Coronary artery (tissue), 2 donors: ENCODE results near the gene AGXT2.

ENCODE experiments used
- DNase-seq: peaks from one replicate; pipeline ENCODE4 v3.0.0-alpha.2; 2017; ENCODE audit warnings: low spot score
- H3K27ac ChIP-seq, 2 donors: fragments of 200-600 bp; sonication (generic); one replicate each; pipeline ENCODE4 v1.5.1; 2016 to 2019
- H3K4me3 ChIP-seq: fragments of 200-600 bp; sonication (generic); 2 replicates; pipeline ENCODE4 v1.5.1; 2016; ENCODE audit warnings: mild to moderate bottlenecking, moderate library complexity
- TF ChIP-seq, protein P1 (sequence below): fragments of 200-600 bp; sonication (generic); IDR thresholded peaks from one replicate; pipeline ENCODE4 v1.5.1; 2019; ENCODE audit warnings: antibody characterized with exemption

Gene AGXT2

DNA sequence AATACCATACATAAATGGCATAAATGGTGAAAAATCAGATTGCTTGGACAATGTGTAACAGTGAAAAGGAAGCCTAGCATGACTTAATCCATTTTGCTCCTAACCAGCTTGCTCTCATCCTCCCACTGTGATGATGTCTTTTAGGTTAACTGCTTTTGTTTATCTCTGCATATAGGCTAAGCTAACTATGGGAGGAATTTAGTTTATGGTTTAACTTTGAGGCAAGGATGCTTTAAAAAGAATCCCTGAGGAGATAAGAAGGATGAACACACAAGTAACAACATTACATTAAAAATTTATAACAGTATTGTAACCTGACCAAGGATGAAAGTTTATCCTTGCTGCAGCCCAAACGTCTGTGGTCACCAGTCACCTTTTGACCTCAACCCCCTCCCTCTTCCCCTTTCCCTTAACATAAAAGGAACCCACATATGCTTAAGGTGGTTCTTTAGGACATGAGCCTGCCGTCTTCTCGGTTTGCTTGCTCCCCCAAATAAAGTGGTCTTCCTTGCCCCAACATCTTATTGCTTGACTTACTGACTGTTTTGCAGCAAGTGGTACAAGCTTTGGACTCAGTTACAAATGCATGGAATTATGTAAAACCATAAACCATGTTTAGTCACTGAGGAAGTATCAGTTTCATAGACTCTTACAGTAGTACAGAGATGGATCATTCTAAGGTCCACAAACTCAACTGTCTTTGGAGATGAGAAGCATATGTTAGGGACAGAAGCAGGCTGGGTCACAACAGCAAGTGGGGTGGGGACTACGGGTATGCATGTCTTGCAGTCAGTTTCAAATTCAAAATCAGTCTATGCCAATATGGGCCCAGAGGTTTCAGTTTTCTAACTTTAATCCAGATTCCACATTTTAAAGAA, 31.3 kb downstream of the AGXT2 start:
- H3K4me3 ChIP-seq: no peak overlapping the region
- H3K27ac ChIP-seq: no peak overlapping the region
- DNase-seq: no peak
- TF ChIP-seq, protein P1, sequence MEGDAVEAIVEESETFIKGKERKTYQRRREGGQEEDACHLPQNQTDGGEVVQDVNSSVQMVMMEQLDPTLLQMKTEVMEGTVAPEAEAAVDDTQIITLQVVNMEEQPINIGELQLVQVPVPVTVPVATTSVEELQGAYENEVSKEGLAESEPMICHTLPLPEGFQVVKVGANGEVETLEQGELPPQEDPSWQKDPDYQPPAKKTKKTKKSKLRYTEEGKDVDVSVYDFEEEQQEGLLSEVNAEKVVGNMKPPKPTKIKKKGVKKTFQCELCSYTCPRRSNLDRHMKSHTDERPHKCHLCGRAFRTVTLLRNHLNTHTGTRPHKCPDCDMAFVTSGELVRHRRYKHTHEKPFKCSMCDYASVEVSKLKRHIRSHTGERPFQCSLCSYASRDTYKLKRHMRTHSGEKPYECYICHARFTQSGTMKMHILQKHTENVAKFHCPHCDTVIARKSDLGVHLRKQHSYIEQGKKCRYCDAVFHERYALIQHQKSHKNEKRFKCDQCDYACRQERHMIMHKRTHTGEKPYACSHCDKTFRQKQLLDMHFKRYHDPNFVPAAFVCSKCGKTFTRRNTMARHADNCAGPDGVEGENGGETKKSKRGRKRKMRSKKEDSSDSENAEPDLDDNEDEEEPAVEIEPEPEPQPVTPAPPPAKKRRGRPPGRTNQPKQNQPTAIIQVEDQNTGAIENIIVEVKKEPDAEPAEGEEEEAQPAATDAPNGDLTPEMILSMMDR: no peak

DNA sequence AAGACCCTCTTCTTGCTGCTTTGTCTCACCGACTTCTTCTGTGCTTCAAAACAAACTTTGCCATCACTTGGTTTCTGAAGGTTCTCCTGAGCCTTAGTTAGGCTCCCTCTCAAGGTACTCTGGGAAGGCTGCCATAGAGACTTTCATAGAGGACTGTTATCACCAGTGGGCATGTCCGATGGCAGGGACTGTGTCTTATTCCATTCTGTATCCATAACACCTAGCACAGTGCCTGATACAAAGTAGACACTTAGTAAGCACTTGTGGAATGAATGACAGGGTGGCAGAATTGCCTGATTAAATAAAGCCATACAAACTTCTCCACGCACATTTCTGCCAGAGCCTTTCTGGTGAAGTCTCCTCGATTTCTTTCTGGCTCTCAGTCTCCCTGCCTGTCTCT, 32.7 kb downstream of the AGXT2 start:
- TF ChIP-seq, protein P1: no peak
- DNase-seq: no peak
- H3K4me3 ChIP-seq: no peak overlapping the region
- H3K27ac ChIP-seq: no peak overlapping the region

DNA sequence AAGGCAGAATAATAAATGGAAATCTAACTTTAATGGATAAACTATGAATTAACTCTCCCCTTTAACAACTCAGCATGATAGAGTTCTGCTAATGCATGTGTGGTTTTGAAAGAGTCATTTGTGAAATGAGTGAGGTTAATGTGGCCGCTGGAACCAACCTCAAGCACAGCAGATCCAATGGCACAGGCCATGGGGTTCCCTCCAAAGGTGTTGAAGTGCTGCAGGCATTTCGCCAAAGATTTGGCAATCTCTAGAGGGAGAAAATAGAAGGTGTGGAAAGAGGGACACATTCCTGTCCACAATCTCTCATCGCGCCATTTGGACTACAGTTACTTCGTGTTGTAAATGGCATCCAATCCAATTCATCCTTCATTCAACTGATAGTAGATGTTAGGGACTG, 35.0 kb downstream of the AGXT2 start:
- Histone ChIP-seq H3K4me3 (no peak overlapping the region), H3K27ac (no peak overlapping the region)
- TF ChIP-seq, protein P1: no peak
- DNase-seq: no peak

DNA sequence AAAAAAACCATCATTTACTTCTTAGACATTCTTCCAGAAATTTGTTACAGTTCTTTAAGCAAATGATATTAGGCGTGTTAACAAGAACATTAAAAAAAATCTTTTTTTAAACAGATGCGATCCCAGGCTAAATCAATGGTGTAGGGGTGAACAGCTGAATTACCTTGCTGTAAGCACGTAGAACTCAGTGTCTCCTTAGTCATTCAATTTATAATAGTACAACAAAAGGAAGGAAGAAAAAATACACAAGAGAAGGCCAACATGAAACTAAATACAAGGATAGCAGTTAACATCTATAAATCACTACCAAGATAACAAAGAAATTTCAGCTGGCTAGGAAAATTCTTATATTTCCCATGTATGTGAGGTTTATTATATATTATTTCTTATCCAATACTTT, 35.4 kb downstream of the AGXT2 start:
- no peak for DNase-seq
- TF ChIP-seq, protein P1: no peak
- no peak overlapping the region for H3K27ac ChIP-seq
- H3K4me3 ChIP-seq: no peak overlapping the region

DNA sequence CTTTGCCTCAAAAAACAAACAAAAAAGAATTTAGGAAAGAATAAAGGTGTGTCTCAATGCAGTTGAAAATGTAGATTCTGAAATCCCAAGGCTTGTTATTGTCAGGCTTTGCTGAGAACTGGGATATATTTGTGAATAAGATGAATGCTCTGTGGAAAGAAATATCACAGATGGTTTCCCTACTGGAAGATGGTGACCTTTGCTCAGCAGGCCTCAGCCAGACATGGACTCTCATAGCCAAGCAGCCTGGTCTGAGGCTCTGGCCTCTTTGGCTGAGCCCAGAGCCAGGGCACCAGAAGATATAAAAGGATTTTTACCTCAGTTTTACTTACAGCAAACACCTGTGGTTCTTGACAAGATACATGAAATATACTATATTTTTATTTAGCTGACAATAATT, 37.1 kb downstream of the AGXT2 start:
- DNase-seq: no peak
- TF ChIP-seq, protein P1: no peak
- no peak overlapping the region for H3K4me3 ChIP-seq
- H3K27ac ChIP-seq: no peak overlapping the region

DNA sequence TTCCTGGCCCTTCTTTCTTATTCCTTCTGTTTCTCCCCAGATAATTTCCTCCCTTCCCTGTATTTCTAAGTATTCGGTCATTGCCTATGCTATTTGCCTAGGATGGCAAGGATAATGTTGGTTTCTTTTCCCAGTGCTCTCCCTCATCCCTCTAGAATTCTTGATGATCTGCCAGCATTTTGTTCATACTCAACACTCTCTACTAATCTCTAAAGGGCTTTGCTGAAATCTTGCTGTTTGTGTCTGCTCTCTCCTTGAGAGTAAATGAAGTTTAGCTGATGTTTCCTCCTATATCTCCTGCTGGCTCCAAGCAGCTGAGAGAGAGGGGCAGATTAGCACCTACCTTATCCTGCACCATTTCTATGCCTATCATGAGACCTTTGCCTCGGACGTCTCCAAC, 38.1 kb downstream of the AGXT2 start:
- no peak for DNase-seq
- no peak overlapping the region for H3K27ac ChIP-seq
- H3K4me3 ChIP-seq: no peak overlapping the region
- TF ChIP-seq, protein P1: no peak

DNA sequence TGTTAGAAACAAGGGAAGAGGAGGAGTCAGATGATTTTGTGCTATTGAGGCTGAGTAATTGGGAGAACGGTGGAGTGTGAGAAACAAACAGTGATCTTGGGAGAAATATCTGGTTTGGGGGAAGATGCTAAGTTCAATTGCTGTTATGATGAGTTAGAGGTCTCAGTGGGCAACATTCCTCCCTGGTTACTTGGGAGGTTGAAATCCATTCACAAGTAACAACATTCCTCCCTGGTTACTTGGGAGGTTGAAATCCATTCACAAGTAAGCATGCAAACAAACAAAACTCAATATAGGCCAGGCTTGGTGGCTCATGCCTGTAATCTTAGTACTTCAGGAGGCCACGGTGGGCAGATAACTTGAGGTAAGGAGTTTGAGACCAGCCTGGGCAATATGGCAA, 38.7 kb downstream of the AGXT2 start:
- TF ChIP-seq, protein P1: no peak
- H3K4me3 ChIP-seq: no peak overlapping the region
- DNase-seq: no peak
- H3K27ac ChIP-seq: no peak overlapping the region
